WTC11 (cell line): ENCODE measurements around the gene ZNF628. TPM values are rescaled to one million over a fixed set of nuclear protein-coding genes. Genes with fewer than 3 reads are reported as not detected.
A peak's percentile ranks its signal among the peaks of the same experiment; 100 is the strongest.

Experiments
- ATAC-seq: fragments of 200-7000 bp; cut with Tn5 transposase; 2 replicates; pipeline ENCODE4 v1.10.0; 2021; ENCODE audit warnings: mild to moderate bottlenecking, moderate library complexity
- CTCF ChIA-PET: fragments of 300-600 bp; sonication (Branson Sonifier 250); formaldehyde crosslinking; loops from one replicate; lab custom pipeline; 2021; ENCODE audit warnings: antibody characterized with exemption; lab: Charles Lee
- POLR2A ChIA-PET: fragments of 350-600 bp; sonication (Branson Sonifier 250); formaldehyde crosslinking; loops from one replicate; lab custom pipeline; 2021; ENCODE audit warnings: antibody characterized with exemption; lab: Charles Lee
- DNase-seq: peaks from one replicate; pipeline ENCODE4 v3.0.0; 2021; ENCODE audit warnings: low spot score
- H3K27ac Mint-ChIP-seq: 2 replicates; pipeline ENCODE4 v1.8.0; 2021; ENCODE audit warnings: mixed read lengths
- H3K27me3 Mint-ChIP-seq: 2 replicates; pipeline ENCODE4 v1.8.0; 2021; ENCODE audit warnings: low read depth, mild to moderate bottlenecking, moderate library complexity, mixed read lengths
- H3K36me3 Mint-ChIP-seq: 2 replicates; pipeline ENCODE4 v1.8.0; 2021; ENCODE audit warnings: mixed read lengths
- H3K4me1 Mint-ChIP-seq: 2 replicates; pipeline ENCODE4 v1.8.0; 2022; ENCODE audit warnings: mixed read lengths
- H3K4me3 Mint-ChIP-seq: 2 replicates; pipeline ENCODE4 v1.8.0; 2021; ENCODE audit warnings: mild to moderate bottlenecking, moderate library complexity, mixed read lengths
- H3K9me3 Mint-ChIP-seq: 2 replicates; pipeline ENCODE4 v1.8.0; 2021; ENCODE audit warnings: mixed read lengths
- MYBL2 ChIP-seq: sonication (generic); formaldehyde crosslinking; IDR thresholded peaks from 2 replicates; pipeline ENCODE4 v1.8.1; 2023; ENCODE audit warnings: mild to moderate bottlenecking, moderate library complexity, missing genetic modification reagents
- NR1H2 ChIP-seq: sonication (generic); formaldehyde crosslinking; IDR thresholded peaks from 2 replicates; pipeline ENCODE4 v1.9.0; 2021; ENCODE audit warnings: mild to moderate bottlenecking, moderate library complexity, missing genetic modification reagents
- OVOL2 ChIP-seq: fragments of 250-450 bp; sonication (Bioruptor Pico); IDR thresholded peaks from 2 replicates; pipeline ENCODE4 v1.9.0; 2021; ENCODE audit warnings: mild to moderate bottlenecking, borderline replicate concordance
- RELA ChIP-seq: sonication (generic); formaldehyde crosslinking; IDR thresholded peaks from 2 replicates; pipeline ENCODE4 v1.8.1; 2022; ENCODE audit warnings: missing genetic modification reagents, mild to moderate bottlenecking, borderline replicate concordance
- SP1 ChIP-seq: sonication (generic); formaldehyde crosslinking; conservative IDR thresholded peaks from 2 replicates; pipeline ENCODE4 v1.8.1; 2022; ENCODE audit warnings: missing genetic modification reagents
- TCF7 ChIP-seq: sonication (generic); formaldehyde crosslinking; IDR thresholded peaks from 2 replicates; pipeline ENCODE4 v1.8.0; 2022; ENCODE audit warnings: mild to moderate bottlenecking, low read depth, missing genetic modification reagents, moderate library complexity
- TEAD1 ChIP-seq: sonication (generic); formaldehyde crosslinking; IDR thresholded peaks from 2 replicates; pipeline ENCODE4 v1.8.0; 2022; ENCODE audit warnings: mild to moderate bottlenecking, missing genetic modification reagents
- ZBTB21 ChIP-seq: sonication (generic); formaldehyde crosslinking; IDR thresholded peaks from 2 replicates; pipeline ENCODE4 v1.8.1; 2023; ENCODE audit warnings: mild to moderate bottlenecking, missing genetic modification reagents, borderline replicate concordance
- ZNF219 ChIP-seq: sonication (generic); formaldehyde crosslinking; IDR thresholded peaks from 2 replicates; pipeline ENCODE4 v1.8.0; 2023; ENCODE audit warnings: missing genetic modification reagents, mild to moderate bottlenecking, borderline replicate concordance
- ZNF396 ChIP-seq: fragments of 250-450 bp; sonication (Bioruptor Pico); IDR thresholded peaks from 2 replicates; pipeline ENCODE4 v1.8.0; 2021; ENCODE audit warnings: mild to moderate bottlenecking, moderate library complexity, borderline replicate concordance
- total RNA-seq: library from RNA; stranded (reverse); gene quantifications from 3 replicates; pipeline ENCODE4 v1.2.3, GENCODE V29; 2021
- TF ChIP-seq, protein P1 (sequence below): sonication (generic); formaldehyde crosslinking; IDR thresholded peaks from 2 replicates; pipeline ENCODE4 v1.8.0; 2023; ENCODE audit warnings: mild to moderate bottlenecking, missing genetic modification reagents
- TF ChIP-seq, protein P2 (sequence below): fragments of 250-450 bp; sonication (Bioruptor Pico); IDR thresholded peaks from 2 replicates; pipeline ENCODE4 v1.9.0; 2021; ENCODE audit warnings: moderate library complexity, mild to moderate bottlenecking, inconsistent platforms, borderline replicate concordance
- TF ChIP-seq, protein P3 (sequence below): sonication (generic); formaldehyde crosslinking; IDR thresholded peaks from 2 replicates; pipeline ENCODE4 v1.8.0; 2022; ENCODE audit warnings: missing genetic modification reagents
- TF ChIP-seq, protein P4 (sequence below): fragments of 250-450 bp; sonication (Bioruptor Pico); IDR thresholded peaks from 2 replicates; pipeline ENCODE4 v2.1.2; 2022; ENCODE audit warnings: mild to moderate bottlenecking, moderate library complexity
- TF ChIP-seq, protein P5 (sequence below): sonication (generic); formaldehyde crosslinking; IDR thresholded peaks from 2 replicates; pipeline ENCODE4 v1.8.1; 2023; ENCODE audit warnings: mild to moderate bottlenecking, moderate library complexity, missing genetic modification reagents
- TF ChIP-seq, protein P6 (sequence below): sonication (generic); formaldehyde crosslinking; IDR thresholded peaks from 2 replicates; pipeline ENCODE4 v1.8.0; 2022; ENCODE audit warnings: mild to moderate bottlenecking, missing genetic modification reagents
- TF ChIP-seq, protein P7 (sequence below): sonication (generic); formaldehyde crosslinking; IDR thresholded peaks from 2 replicates; pipeline ENCODE4 v1.8.1; 2023; ENCODE audit warnings: mild to moderate bottlenecking, missing genetic modification reagents, borderline replicate concordance

ZNF628 gene
- total RNA-seq, 1 experiment from 2014 or later = 23.6 TPM

DNA sequence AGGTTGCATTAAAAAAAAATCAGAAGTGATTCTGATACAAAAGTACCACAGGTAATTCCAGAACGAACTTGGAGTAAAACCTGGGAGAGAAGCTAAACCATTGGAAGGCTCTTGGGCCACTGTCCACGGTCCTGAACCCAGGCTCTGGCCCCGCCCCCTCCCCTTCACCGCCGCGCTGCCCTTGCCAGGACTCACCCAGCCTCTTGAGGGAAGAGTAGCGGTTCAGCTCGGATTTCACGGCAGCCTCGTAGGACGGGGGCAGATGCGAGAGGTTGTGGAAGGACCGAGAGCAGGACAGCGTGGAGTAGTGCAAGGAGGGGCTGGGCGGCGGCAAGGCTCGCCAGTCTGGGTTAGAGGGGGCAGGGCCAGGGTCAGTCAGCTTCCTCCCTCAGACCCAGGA, 39.0 kb upstream of the ZNF628 start (continued):
- TF ChIP-seq TCF7 (CRISPR knock-in tag) = no peak
- TF ChIP-seq, protein P1, sequence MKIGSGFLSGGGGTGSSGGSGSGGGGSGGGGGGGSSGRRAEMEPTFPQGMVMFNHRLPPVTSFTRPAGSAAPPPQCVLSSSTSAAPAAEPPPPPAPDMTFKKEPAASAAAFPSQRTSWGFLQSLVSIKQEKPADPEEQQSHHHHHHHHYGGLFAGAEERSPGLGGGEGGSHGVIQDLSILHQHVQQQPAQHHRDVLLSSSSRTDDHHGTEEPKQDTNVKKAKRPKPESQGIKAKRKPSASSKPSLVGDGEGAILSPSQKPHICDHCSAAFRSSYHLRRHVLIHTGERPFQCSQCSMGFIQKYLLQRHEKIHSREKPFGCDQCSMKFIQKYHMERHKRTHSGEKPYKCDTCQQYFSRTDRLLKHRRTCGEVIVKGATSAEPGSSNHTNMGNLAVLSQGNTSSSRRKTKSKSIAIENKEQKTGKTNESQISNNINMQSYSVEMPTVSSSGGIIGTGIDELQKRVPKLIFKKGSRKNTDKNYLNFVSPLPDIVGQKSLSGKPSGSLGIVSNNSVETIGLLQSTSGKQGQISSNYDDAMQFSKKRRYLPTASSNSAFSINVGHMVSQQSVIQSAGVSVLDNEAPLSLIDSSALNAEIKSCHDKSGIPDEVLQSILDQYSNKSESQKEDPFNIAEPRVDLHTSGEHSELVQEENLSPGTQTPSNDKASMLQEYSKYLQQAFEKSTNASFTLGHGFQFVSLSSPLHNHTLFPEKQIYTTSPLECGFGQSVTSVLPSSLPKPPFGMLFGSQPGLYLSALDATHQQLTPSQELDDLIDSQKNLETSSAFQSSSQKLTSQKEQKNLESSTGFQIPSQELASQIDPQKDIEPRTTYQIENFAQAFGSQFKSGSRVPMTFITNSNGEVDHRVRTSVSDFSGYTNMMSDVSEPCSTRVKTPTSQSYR (CRISPR knock-in tag) = peak; percentile 83
- no peak for TF ChIP-seq ZNF219 (CRISPR knock-in tag)
- TF ChIP-seq MYBL2 (CRISPR knock-in tag) = peak; percentile 59; the same call in 1 of the 2 replicates
- TF ChIP-seq, protein P2, sequence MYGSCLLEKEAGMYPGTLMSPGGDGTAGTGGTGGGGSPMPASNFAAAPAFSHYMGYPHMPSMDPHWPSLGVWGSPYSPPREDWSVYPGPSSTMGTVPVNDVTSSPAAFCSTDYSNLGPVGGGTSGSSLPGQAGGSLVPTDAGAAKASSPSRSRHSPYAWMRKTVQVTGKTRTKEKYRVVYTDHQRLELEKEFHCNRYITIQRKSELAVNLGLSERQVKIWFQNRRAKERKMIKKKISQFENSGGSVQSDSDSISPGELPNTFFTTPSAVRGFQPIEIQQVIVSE (CRISPR knock-in tag) = no peak
- no peak for TF ChIP-seq ZBTB21 (CRISPR knock-in tag)
- TF ChIP-seq NR1H2 = no peak

DNA sequence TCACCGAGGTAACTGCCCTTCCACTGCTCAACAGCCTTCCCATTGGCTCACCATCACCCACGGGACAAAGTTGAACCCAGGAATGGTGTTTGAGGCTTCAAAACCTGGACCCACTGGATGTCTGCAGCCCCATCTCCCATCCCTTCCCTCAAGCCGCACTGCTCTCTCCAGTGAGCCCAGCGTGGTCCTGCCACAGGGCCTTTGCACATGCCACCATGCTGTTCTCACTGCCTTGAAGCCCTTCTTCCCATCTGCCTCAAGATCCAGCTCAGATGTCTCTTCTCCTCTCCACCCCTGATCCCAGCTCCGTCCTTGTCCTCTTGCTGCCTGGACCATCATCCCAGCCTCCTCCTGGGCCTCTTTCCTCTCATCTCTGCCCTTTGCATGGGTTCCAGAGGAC, 37.4 kb upstream of the ZNF628 start:
- POLR2A ChIA-PET = interaction anchor here (0.7 kb wide), 1 partner anchor 81 kb away, joined by 4 read pairs; no protein-coding TSS in a partner anchor
- H3K9me3 Mint-ChIP-seq = no peaks in the 10 kb centered on the region
- H3K4me3 Mint-ChIP-seq = no peak overlapping the region
- ATAC-seq (no peak), DNase-seq (no peak)
- H3K27me3 Mint-ChIP-seq = peaks cover 8% of the 10 kb centered on the region
- no peaks in the 10 kb centered on the region for H3K36me3 Mint-ChIP-seq
- CTCF ChIA-PET = no interaction called here
- TF ChIP-seq SP1 (no peak), ZNF219 (CRISPR knock-in tag) (no peak), TCF7 (CRISPR knock-in tag) (no peak), OVOL2 (CRISPR knock-in tag) (no peak), TEAD1 (CRISPR knock-in tag) (no peak), ZNF396 (CRISPR knock-in tag) (no peak), RELA (no peak)
- TF ChIP-seq, protein P3, sequence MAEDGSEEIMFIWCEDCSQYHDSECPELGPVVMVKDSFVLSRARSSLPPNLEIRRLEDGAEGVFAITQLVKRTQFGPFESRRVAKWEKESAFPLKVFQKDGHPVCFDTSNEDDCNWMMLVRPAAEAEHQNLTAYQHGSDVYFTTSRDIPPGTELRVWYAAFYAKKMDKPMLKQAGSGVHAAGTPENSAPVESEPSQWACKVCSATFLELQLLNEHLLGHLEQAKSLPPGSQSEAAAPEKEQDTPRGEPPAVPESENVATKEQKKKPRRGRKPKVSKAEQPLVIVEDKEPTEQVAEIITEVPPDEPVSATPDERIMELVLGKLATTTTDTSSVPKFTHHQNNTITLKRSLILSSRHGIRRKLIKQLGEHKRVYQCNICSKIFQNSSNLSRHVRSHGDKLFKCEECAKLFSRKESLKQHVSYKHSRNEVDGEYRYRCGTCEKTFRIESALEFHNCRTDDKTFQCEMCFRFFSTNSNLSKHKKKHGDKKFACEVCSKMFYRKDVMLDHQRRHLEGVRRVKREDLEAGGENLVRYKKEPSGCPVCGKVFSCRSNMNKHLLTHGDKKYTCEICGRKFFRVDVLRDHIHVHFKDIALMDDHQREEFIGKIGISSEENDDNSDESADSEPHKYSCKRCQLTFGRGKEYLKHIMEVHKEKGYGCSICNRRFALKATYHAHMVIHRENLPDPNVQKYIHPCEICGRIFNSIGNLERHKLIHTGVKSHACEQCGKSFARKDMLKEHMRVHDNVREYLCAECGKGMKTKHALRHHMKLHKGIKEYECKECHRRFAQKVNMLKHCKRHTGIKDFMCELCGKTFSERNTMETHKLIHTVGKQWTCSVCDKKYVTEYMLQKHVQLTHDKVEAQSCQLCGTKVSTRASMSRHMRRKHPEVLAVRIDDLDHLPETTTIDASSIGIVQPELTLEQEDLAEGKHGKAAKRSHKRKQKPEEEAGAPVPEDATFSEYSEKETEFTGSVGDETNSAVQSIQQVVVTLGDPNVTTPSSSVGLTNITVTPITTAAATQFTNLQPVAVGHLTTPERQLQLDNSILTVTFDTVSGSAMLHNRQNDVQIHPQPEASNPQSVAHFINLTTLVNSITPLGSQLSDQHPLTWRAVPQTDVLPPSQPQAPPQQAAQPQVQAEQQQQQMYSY (CRISPR knock-in tag) = no peak
- TF ChIP-seq, protein P4, sequence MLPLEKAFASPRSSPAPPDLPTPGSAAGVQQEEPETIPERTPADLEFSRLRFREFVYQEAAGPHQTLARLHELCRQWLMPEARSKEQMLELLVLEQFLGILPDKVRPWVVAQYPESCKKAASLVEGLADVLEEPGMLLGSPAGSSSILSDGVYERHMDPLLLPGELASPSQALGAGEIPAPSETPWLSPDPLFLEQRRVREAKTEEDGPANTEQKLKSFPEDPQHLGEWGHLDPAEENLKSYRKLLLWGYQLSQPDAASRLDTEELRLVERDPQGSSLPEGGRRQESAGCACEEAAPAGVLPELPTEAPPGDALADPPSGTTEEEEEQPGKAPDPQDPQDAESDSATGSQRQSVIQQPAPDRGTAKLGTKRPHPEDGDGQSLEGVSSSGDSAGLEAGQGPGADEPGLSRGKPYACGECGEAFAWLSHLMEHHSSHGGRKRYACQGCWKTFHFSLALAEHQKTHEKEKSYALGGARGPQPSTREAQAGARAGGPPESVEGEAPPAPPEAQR = no peak
- TF ChIP-seq, protein P5, sequence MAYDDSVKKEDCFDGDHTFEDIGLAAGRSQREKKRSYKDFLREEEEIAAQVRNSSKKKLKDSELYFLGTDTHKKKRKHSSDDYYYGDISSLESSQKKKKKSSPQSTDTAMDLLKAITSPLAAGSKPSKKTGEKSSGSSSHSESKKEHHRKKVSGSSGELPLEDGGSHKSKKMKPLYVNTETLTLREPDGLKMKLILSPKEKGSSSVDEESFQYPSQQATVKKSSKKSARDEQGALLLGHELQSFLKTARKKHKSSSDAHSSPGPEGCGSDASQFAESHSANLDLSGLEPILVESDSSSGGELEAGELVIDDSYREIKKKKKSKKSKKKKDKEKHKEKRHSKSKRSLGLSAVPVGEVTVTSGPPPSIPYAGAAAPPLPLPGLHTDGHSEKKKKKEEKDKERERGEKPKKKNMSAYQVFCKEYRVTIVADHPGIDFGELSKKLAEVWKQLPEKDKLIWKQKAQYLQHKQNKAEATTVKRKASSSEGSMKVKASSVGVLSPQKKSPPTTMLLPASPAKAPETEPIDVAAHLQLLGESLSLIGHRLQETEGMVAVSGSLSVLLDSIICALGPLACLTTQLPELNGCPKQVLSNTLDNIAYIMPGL (CRISPR knock-in tag) = no peak
- TF ChIP-seq, protein P6, sequence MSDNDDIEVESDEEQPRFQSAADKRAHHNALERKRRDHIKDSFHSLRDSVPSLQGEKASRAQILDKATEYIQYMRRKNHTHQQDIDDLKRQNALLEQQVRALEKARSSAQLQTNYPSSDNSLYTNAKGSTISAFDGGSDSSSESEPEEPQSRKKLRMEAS (CRISPR knock-in tag) = no peak
- TF ChIP-seq, protein P7, sequence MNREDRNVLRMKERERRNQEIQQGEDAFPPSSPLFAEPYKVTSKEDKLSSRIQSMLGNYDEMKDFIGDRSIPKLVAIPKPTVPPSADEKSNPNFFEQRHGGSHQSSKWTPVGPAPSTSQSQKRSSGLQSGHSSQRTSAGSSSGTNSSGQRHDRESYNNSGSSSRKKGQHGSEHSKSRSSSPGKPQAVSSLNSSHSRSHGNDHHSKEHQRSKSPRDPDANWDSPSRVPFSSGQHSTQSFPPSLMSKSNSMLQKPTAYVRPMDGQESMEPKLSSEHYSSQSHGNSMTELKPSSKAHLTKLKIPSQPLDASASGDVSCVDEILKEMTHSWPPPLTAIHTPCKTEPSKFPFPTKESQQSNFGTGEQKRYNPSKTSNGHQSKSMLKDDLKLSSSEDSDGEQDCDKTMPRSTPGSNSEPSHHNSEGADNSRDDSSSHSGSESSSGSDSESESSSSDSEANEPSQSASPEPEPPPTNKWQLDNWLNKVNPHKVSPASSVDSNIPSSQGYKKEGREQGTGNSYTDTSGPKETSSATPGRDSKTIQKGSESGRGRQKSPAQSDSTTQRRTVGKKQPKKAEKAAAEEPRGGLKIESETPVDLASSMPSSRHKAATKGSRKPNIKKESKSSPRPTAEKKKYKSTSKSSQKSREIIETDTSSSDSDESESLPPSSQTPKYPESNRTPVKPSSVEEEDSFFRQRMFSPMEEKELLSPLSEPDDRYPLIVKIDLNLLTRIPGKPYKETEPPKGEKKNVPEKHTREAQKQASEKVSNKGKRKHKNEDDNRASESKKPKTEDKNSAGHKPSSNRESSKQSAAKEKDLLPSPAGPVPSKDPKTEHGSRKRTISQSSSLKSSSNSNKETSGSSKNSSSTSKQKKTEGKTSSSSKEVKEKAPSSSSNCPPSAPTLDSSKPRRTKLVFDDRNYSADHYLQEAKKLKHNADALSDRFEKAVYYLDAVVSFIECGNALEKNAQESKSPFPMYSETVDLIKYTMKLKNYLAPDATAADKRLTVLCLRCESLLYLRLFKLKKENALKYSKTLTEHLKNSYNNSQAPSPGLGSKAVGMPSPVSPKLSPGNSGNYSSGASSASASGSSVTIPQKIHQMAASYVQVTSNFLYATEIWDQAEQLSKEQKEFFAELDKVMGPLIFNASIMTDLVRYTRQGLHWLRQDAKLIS (CRISPR knock-in tag) = no peak
- peaks cover 20% of the 10 kb centered on the region for H3K4me1 Mint-ChIP-seq
- H3K27ac Mint-ChIP-seq = no peak overlapping the region
